GM23338 (cell line): ENCODE measurements around the gene RS1. TPM values are rescaled to one million over a fixed set of nuclear protein-coding genes. Genes with fewer than 3 reads are reported as not detected.

Experiments used
- ATAC-seq: fragments of 200-7000 bp; cut with Tn5 transposase; 3 replicates; pipeline ENCODE4 v1.9.1; 2020
- DNase-seq: peaks from one replicate; pipeline ENCODE4 v3.0.0-alpha.2; 2015; ENCODE audit warnings: low spot score
- H2AFZ ChIP-seq: fragments of 200-600 bp; sonication (generic); 2 replicates; pipeline ENCODE4 v1.8.0; 2016; ENCODE audit warnings: antibody characterized with exemption, mild to moderate bottlenecking, moderate library complexity
- H3F3A ChIP-seq: fragments of 200-600 bp; sonication (generic); replicated peaks from 2 replicates; pipeline ENCODE4 v1.8.0; 2017; ENCODE audit warnings: antibody characterized with exemption, mixed run types, low read depth
- H3K27ac ChIP-seq: fragments of 200-600 bp; sonication (generic); 2 replicates; pipeline ENCODE4 v1.6.1; 2016; ENCODE audit warnings: low read depth
- H3K27me3 ChIP-seq: fragments of 200-600 bp; sonication (generic); 2 replicates; pipeline ENCODE4 v1.8.0; 2016; ENCODE audit warnings: mild to moderate bottlenecking, mixed run types, moderate library complexity; ENCODE audit not compliant: insufficient read depth
- H3K36me3 ChIP-seq: fragments of 200-600 bp; sonication (generic); 2 replicates; pipeline ENCODE4 v1.8.0; 2016; ENCODE audit warnings: mild to moderate bottlenecking; ENCODE audit not compliant: insufficient read depth
- H3K4me1 ChIP-seq: fragments of 200-600 bp; sonication (generic); 2 replicates; pipeline ENCODE4 v1.8.0; 2016; ENCODE audit warnings: mild to moderate bottlenecking, moderate library complexity; ENCODE audit not compliant: insufficient read depth
- H3K4me2 ChIP-seq: fragments of 200-600 bp; sonication (generic); 2 replicates; pipeline ENCODE4 v1.7.1; 2017; ENCODE audit warnings: mixed run types
- H3K4me3 ChIP-seq: fragments of 200-600 bp; sonication (generic); 2 replicates; pipeline ENCODE4 v1.6.1; 2016; ENCODE audit warnings: mixed run types
- H3K79me2 ChIP-seq: fragments of 200-600 bp; sonication (generic); replicated peaks from 2 replicates; pipeline ENCODE4 v1.8.0; 2017; ENCODE audit warnings: mild to moderate bottlenecking; ENCODE audit not compliant: insufficient read depth
- H3K9me2 ChIP-seq: fragments of 200-600 bp; sonication (generic); 2 replicates; pipeline ENCODE4 v1.8.0; 2017; ENCODE audit not compliant: insufficient read depth
- H4K20me1 ChIP-seq: fragments of 200-600 bp; sonication (generic); replicated peaks from 2 replicates; pipeline ENCODE4 v1.8.0; 2017; ENCODE audit warnings: mild to moderate bottlenecking; ENCODE audit not compliant: insufficient read depth
- H3K27ac Mint-ChIP-seq: 2 replicates; pipeline ENCODE4 v1.8.0; 2020; ENCODE audit warnings: inconsistent platforms, mild to moderate bottlenecking, moderate library complexity, mixed read lengths
- H3K27me3 Mint-ChIP-seq: 3 replicates; pipeline ENCODE4 v1.8.0; 2022; ENCODE audit warnings: low read depth, mild to moderate bottlenecking, moderate library complexity, mixed read lengths, inconsistent platforms; ENCODE audit not compliant: insufficient read depth, poor library complexity
- H3K36me3 Mint-ChIP-seq: 3 replicates; pipeline ENCODE4 v1.8.0; 2021; ENCODE audit warnings: low read depth, mild to moderate bottlenecking, inconsistent platforms, moderate library complexity, mixed read lengths
- H3K4me1 Mint-ChIP-seq: 3 replicates; pipeline ENCODE4 v1.8.0; 2020; ENCODE audit warnings: mild to moderate bottlenecking, inconsistent platforms, mixed read lengths
- H3K4me3 Mint-ChIP-seq: 3 replicates; pipeline ENCODE4 v1.8.0; 2021; ENCODE audit warnings: moderate library complexity, mild to moderate bottlenecking, inconsistent platforms, mixed read lengths
- H3K9me3 Mint-ChIP-seq: 3 replicates; pipeline ENCODE4 v1.8.0; 2020; ENCODE audit warnings: moderate library complexity, mild to moderate bottlenecking, inconsistent platforms, mixed read lengths
- CREB1 ChIP-seq: fragments of 250-450 bp; sonication (Bioruptor Pico); IDR thresholded peaks from 2 replicates; pipeline ENCODE4 v1.5.0; 2020; ENCODE audit warnings: low read depth, mild to moderate bottlenecking, moderate library complexity
- EZH2 ChIP-seq: fragments of 200-600 bp; sonication (generic); IDR thresholded peaks from one replicate; pipeline ENCODE4 v1.8.0; 2017; ENCODE audit warnings: antibody characterized with exemption, mild to moderate bottlenecking, low read depth; ENCODE audit not compliant: unreplicated experiment
- EZH2phosphoT487 ChIP-seq: fragments of 200-600 bp; sonication (generic); IDR thresholded peaks from one replicate; pipeline ENCODE4 v1.8.1; 2018; ENCODE audit warnings: antibody characterized with exemption; ENCODE audit not compliant: unreplicated experiment
- JUNB ChIP-seq: IDR thresholded peaks from one replicate; pipeline ENCODE4 v1.6.1; 2016; ENCODE audit warnings: antibody characterized with exemption; ENCODE audit not compliant: unreplicated experiment
- NANOG ChIP-seq: IDR thresholded peaks from 2 replicates; pipeline ENCODE4 v1.6.1; 2016; ENCODE audit warnings: antibody characterized with exemption, borderline replicate concordance
- POLR2AphosphoS5 ChIP-seq: IDR thresholded peaks from 2 replicates; pipeline ENCODE4 v1.6.1; 2016; ENCODE audit warnings: antibody characterized with exemption, low read depth
- STAT1 ChIP-seq: IDR thresholded peaks from one replicate; pipeline ENCODE4 v1.6.1; 2016; ENCODE audit warnings: antibody characterized with exemption; ENCODE audit not compliant: unreplicated experiment
- ZNF114 ChIP-seq: fragments of 250-450 bp; sonication (Bioruptor Pico); IDR thresholded peaks from 2 replicates; pipeline ENCODE4 v1.5.0; 2020; ENCODE audit warnings: mild to moderate bottlenecking, moderate library complexity
- ZNF331 ChIP-seq: fragments of 250-450 bp; sonication (Bioruptor Pico); IDR thresholded peaks from 2 replicates; pipeline ENCODE4 v1.5.0; 2020; ENCODE audit warnings: low read depth, mild to moderate bottlenecking, moderate library complexity
- polyA plus RNA-seq: library from polyadenylated mRNA; unstranded; fragments of >200 nt; fragmentation: Nextera tagmentation; extraction: Ambion mirVana; gene quantifications from 2 replicates; pipeline ENCODE4 v1.2.1, GENCODE V29; 2016
- total RNA-seq: library from RNA; depleted of rRNA; stranded (reverse); fragments of >200 nt; shearing (Covaris generic); gene quantifications from 2 replicates; pipeline ENCODE4 v1.2.3, GENCODE V29; 2014
- TF ChIP-seq, protein P1 (sequence below): fragments of 250-450 bp; sonication (Bioruptor Pico); IDR thresholded peaks from 2 replicates; pipeline ENCODE4 v1.5.0; 2020; ENCODE audit warnings: mild to moderate bottlenecking, moderate library complexity
- TF ChIP-seq, protein P2 (sequence below): IDR thresholded peaks from one replicate; pipeline ENCODE4 v1.6.1; 2018; ENCODE audit warnings: antibody characterized with exemption; ENCODE audit not compliant: unreplicated experiment
- TF ChIP-seq, protein P3 (sequence below): IDR thresholded peaks from 2 replicates; pipeline ENCODE4 v1.6.1; 2016; ENCODE audit warnings: antibody characterized with exemption
- TF ChIP-seq, protein P4 (sequence below), 2 experiments: fragments of 200-600 bp in 1 of 2; sonication (generic) in 1 of 2; conservative IDR thresholded peaks; 2 replicates each; pipeline versions ENCODE4 v1.5.1 to v1.6.1; 2016 to 2017; ENCODE audit warnings: antibody characterized with exemption in 2 of 2, low read depth in 2 of 2, mild to moderate bottlenecking in 2 of 2, moderate library complexity in 1 of 2

The RS1 gene
- total and polyA plus RNA-seq, 2 experiments from 2014 or later = not detected

DNA sequence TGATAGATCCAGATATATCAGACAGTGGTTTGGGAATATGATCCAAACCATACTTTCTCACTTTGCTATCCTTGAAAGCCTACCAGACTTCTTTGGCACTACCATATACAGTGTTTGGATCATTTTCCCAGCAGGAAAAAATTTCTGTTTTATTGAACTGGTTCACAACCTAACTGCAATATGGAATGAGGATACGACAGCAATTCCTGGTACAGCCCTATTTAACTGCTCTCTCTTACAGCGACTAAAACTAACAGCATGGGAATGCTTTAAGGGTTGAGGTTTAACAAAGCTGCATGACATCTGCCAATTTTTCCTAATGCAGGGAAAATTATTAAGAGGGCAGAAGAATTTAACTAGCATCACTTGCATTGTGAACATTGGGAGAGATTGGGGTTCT lies 47.3 kb downstream of the RS1 start:
- H3K4me3 ChIP-seq = no peak overlapping the region
- ATAC-seq = no peak
- H3F3A ChIP-seq = no peaks in the 10 kb centered on the region
- H3K9me3 Mint-ChIP-seq = no peaks in the 10 kb centered on the region
- no peak for DNase-seq
- no peak overlapping the region for H2AFZ ChIP-seq
- H3K4me2 ChIP-seq = no peak overlapping the region
- H3K79me2 ChIP-seq = no peaks in the 10 kb centered on the region
- peaks cover 4% of the 10 kb centered on the region; the same call in 1 of the 3 replicates for H3K36me3 Mint-ChIP-seq
- peaks cover 4% of the 10 kb centered on the region; the same call in 2 of the 3 replicates for H3K4me1 Mint-ChIP-seq
- H3K27ac ChIP-seq = no peak overlapping the region
- no peak overlapping the region for H3K4me3 Mint-ChIP-seq
- H3K9me2 ChIP-seq = no peaks in the 10 kb centered on the region
- no peak overlapping the region for H3K27ac Mint-ChIP-seq
- no peaks in the 10 kb centered on the region for H3K4me1 ChIP-seq
- no peaks in the 10 kb centered on the region for H3K27me3 ChIP-seq
- H3K36me3 ChIP-seq = no peaks in the 10 kb centered on the region
- TF ChIP-seq, protein P1, sequence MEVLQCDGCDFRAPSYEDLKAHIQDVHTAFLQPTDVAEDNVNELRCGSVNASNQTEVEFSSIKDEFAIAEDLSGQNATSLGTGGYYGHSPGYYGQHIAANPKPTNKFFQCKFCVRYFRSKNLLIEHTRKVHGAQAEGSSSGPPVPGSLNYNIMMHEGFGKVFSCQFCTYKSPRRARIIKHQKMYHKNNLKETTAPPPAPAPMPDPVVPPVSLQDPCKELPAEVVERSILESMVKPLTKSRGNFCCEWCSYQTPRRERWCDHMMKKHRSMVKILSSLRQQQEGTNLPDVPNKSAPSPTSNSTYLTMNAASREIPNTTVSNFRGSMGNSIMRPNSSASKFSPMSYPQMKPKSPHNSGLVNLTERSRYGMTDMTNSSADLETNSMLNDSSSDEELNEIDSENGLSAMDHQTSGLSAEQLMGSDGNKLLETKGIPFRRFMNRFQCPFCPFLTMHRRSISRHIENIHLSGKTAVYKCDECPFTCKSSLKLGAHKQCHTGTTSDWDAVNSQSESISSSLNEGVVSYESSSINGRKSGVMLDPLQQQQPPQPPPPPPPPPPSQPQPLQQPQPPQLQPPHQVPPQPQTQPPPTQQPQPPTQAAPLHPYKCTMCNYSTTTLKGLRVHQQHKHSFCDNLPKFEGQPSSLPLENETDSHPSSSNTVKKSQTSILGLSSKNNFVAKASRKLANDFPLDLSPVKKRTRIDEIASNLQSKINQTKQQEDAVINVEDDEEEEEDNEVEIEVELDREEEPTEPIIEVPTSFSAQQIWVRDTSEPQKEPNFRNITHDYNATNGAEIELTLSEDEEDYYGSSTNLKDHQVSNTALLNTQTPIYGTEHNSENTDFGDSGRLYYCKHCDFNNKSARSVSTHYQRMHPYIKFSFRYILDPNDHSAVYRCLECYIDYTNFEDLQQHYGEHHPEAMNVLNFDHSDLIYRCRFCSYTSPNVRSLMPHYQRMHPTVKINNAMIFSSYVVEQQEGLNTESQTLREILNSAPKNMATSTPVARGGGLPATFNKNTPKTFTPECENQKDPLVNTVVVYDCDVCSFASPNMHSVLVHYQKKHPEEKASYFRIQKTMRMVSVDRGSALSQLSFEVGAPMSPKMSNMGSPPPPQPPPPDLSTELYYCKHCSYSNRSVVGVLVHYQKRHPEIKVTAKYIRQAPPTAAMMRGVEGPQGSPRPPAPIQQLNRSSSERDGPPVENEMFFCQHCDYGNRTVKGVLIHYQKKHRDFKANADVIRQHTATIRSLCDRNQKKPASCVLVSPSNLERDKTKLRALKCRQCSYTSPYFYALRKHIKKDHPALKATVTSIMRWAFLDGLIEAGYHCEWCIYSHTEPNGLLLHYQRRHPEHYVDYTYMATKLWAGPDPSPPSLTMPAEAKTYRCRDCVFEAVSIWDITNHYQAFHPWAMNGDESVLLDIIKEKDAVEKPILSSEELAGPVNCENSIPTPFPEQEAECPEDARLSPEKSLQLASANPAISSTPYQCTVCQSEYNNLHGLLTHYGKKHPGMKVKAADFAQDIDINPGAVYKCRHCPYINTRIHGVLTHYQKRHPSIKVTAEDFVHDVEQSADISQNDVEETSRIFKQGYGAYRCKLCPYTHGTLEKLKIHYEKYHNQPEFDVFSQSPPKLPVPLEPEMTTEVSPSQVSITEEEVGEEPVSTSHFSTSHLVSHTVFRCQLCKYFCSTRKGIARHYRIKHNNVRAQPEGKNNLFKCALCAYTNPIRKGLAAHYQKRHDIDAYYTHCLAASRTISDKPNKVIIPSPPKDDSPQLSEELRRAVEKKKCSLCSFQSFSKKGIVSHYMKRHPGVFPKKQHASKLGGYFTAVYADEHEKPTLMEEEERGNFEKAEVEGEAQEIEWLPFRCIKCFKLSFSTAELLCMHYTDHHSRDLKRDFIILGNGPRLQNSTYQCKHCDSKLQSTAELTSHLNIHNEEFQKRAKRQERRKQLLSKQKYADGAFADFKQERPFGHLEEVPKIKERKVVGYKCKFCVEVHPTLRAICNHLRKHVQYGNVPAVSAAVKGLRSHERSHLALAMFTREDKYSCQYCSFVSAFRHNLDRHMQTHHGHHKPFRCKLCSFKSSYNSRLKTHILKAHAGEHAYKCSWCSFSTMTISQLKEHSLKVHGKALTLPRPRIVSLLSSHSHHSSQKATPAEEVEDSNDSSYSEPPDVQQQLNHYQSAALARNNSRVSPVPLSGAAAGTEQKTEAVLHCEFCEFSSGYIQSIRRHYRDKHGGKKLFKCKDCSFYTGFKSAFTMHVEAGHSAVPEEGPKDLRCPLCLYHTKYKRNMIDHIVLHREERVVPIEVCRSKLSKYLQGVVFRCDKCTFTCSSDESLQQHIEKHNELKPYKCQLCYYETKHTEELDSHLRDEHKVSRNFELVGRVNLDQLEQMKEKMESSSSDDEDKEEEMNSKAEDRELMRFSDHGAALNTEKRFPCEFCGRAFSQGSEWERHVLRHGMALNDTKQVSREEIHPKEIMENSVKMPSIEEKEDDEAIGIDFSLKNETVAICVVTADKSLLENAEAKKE (CRISPR knock-in tag) = no peak
- TF ChIP-seq STAT1 (no peak), CREB1 (CRISPR knock-in tag) (no peak), NANOG (no peak), ZNF331 (CRISPR knock-in tag) (no peak), POLR2AphosphoS5 (no peak), EZH2phosphoT487 (no peak), ZNF114 (CRISPR knock-in tag) (no peak), EZH2 (no peak), JUNB (no peak)
- TF ChIP-seq, protein P2, sequence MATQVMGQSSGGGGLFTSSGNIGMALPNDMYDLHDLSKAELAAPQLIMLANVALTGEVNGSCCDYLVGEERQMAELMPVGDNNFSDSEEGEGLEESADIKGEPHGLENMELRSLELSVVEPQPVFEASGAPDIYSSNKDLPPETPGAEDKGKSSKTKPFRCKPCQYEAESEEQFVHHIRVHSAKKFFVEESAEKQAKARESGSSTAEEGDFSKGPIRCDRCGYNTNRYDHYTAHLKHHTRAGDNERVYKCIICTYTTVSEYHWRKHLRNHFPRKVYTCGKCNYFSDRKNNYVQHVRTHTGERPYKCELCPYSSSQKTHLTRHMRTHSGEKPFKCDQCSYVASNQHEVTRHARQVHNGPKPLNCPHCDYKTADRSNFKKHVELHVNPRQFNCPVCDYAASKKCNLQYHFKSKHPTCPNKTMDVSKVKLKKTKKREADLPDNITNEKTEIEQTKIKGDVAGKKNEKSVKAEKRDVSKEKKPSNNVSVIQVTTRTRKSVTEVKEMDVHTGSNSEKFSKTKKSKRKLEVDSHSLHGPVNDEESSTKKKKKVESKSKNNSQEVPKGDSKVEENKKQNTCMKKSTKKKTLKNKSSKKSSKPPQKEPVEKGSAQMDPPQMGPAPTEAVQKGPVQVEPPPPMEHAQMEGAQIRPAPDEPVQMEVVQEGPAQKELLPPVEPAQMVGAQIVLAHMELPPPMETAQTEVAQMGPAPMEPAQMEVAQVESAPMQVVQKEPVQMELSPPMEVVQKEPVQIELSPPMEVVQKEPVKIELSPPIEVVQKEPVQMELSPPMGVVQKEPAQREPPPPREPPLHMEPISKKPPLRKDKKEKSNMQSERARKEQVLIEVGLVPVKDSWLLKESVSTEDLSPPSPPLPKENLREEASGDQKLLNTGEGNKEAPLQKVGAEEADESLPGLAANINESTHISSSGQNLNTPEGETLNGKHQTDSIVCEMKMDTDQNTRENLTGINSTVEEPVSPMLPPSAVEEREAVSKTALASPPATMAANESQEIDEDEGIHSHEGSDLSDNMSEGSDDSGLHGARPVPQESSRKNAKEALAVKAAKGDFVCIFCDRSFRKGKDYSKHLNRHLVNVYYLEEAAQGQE = no peak
- TF ChIP-seq, protein P3, sequence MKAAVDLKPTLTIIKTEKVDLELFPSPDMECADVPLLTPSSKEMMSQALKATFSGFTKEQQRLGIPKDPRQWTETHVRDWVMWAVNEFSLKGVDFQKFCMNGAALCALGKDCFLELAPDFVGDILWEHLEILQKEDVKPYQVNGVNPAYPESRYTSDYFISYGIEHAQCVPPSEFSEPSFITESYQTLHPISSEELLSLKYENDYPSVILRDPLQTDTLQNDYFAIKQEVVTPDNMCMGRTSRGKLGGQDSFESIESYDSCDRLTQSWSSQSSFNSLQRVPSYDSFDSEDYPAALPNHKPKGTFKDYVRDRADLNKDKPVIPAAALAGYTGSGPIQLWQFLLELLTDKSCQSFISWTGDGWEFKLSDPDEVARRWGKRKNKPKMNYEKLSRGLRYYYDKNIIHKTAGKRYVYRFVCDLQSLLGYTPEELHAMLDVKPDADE = no peak
- TF ChIP-seq, protein P4, sequence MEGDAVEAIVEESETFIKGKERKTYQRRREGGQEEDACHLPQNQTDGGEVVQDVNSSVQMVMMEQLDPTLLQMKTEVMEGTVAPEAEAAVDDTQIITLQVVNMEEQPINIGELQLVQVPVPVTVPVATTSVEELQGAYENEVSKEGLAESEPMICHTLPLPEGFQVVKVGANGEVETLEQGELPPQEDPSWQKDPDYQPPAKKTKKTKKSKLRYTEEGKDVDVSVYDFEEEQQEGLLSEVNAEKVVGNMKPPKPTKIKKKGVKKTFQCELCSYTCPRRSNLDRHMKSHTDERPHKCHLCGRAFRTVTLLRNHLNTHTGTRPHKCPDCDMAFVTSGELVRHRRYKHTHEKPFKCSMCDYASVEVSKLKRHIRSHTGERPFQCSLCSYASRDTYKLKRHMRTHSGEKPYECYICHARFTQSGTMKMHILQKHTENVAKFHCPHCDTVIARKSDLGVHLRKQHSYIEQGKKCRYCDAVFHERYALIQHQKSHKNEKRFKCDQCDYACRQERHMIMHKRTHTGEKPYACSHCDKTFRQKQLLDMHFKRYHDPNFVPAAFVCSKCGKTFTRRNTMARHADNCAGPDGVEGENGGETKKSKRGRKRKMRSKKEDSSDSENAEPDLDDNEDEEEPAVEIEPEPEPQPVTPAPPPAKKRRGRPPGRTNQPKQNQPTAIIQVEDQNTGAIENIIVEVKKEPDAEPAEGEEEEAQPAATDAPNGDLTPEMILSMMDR (conservative IDR thresholded peaks at IDR 0.05; ENCODE audit: low read depth in 2 of 2) = no peak
- H4K20me1 ChIP-seq = no peaks in the 10 kb centered on the region
- H3K27me3 Mint-ChIP-seq = peaks cover 3% of the 10 kb centered on the region
